Measurements from ENCODE around the gene PI4KB.

The PI4KB gene

DNA sequence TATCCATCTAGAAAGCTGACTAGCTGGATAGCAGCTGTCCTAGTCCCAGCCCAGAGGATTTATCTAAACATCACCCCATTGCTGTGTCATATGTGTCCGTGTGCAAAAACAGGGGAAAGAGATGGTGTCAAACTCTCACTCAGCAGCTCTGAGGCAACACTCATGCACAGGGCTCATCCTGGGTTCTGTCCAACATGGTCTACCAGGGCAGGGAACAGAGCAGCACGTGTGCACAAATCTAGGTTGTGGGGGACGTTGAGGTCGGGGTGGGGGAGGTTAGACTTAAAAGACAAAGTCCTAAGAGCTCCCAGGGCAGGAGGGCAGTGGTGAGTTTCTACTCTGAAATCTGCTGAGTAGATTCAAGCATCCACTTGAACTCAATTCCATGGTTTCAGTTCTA is 16.2 kb downstream of the PI4KB start:
- DNase-seq = no peak

DNA sequence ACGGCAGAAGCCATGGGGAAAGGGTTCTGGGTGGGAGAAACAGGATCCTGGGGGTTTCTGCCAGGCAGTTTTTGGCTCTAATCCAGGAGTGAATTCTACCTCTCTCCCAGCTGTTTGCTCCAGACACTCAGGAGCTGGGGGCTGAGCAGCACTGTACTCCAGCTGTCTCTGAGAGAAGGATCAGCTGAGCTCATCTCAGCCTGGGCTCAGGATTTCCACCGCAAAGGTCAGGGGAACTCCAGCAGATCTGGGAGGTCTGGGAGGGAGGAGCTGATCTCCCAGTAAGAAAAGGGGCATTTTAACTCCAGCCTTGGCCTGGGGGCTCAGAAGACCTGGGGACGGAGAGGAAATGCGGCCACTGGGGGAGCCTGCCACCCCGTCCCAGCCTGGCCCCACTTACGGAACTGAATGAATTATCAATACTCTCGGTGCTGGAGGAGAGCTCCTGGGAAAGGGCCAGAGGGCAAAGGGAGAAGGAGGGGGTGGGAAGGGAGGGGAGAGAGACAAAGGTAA is 17.3 kb downstream of the PI4KB start:
- no peak for DNase-seq

- no peak for DNase-seq
These were observed 32.3 kb downstream of the PI4KB start for GRCh38 chr1:151294742-151295462.

DNA sequence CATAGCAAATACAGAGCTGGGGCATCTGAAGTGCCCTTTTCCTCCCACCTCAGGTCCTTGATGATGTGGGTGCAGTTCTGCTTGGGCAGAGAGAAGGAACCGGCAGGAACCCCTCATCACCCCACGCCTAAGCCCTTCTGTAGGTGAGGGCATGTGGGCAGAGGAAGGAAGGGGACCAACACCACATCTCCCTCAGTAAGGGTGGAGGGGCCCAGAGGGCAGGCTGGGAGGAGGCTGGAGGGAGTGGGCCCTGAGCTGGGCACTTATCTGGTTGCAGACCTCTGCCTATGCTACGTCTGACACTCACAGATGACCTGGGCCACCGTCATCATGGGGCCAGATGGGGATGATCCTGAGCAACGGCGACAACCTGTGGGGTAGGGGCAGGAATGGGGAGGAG is 34.1 kb downstream of the PI4KB start:
- no peak for DNase-seq

GRCh38 chr1:151292207-151293030 is 34.8 kb downstream of the PI4KB start:
- no peak for DNase-seq

DNA sequence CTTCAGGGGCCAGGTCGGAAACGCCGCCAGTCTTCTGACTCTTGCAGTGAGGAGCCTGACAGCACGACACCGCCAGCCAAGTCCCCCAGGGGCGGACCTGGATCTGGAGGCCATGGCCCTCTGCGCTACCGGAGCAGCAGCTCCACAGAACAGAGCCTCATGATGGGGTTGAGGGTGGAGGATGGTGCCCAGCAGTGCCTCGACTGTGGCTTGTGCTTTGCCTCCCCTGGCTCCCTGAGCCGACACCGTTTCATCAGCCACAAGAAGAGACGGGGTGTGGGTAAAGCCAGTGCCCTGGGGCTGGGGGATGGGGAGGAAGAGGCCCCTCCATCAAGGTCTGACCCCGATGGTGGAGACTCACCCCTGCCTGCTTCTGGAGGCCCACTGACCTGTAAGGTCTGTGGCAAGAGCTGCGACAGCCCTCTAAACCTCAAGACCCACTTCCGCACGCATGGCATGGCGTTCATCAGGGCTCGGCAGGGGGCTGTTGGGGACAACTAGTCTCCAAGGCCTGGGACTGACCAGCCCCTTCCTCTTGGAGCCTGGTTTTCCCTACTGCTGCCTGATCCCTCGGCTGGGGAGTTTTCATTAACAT is 36.4 kb downstream of the PI4KB start:
- DNase-seq = no peak

DNA sequence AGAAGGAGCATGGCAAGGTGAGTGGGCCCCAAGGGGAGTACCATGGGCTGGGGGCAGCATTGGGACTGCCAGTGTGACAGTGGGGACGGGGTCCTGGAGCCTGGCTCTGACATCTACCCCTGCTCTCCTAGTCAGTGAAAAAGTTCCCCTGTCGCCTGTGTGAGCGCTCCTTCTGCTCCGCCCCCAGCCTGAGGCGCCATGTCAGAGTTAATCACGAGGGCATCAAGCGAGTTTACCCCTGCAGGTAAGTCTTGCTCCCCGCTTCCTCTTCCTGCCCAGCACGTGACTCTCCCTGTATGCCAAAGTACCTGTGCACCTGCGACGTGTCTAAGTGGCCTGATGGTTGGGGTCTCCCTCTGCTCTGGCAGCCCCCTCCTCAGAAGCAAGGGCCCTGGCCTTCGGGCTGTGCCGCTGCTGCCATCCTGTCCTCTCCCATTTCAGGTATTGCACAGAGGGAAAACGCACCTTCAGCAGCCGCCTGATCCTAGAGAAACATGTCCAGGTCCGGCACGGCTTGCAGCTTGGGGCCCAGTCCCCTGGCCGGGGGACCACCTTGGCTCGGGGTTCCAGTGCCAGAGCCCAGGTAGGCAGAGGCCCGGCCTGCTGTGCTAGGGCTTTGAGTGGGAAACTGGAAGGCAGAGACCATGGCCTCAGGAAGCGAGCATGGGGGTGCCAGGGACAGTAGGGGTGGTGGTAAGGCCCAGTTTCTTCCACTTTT is 37.1 kb downstream of the PI4KB start:
- no peak for DNase-seq

- DNase-seq = no peak
These were observed 37.9 kb downstream of the PI4KB start for GRCh38 chr1:151289080-151289935.

- no peak for DNase-seq
These were observed 38.7 kb downstream of the PI4KB start for GRCh38 chr1:151288502-151288901.

DNA sequence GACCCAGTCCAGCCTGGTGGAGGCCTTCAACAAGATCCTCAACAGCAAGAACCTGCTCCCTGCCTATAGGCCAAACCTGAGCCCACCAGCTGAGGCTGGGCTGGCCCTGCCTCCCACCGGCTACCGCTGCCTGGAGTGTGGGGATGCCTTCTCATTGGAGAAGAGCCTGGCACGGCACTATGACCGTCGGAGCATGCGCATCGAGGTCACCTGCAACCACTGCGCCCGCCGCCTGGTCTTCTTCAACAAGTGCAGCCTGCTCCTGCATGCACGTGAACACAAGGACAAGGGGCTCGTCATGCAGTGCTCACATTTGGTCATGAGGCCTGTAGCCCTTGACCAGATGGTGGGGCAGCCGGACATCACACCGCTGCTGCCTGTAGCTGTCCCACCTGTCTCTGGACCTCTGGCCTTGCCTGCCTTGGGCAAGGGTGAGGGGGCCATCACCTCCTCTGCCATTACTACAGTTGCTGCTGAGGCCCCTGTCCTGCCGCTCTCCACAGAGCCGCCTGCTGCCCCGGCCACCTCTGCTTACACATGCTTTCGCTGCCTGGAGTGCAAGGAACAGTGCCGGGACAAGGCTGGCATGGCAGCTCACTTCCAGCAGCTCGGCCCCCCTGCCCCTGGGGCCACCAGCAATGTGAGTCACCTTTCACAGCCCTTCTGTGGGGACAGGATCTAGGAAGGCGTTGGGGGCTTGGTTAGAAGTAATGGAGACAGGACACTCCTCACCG is 39.3 kb downstream of the PI4KB start:
- no peak for DNase-seq

- DNase-seq = no peak
These were observed 39.9 kb downstream of the PI4KB start for GRCh38 chr1:151287341-151287699.

GRCh38 chr1:151286619-151287340 is 40.4 kb downstream of the PI4KB start:
- DNase-seq = no peak

GRCh38 chr1:151284013-151284577 is 43.1 kb downstream of the PI4KB start:
- no peak for DNase-seq

GRCh38 chr1:151282883-151283725 is 44.1 kb downstream of the PI4KB start:
- DNase-seq = peak; percentile 27

DNA sequence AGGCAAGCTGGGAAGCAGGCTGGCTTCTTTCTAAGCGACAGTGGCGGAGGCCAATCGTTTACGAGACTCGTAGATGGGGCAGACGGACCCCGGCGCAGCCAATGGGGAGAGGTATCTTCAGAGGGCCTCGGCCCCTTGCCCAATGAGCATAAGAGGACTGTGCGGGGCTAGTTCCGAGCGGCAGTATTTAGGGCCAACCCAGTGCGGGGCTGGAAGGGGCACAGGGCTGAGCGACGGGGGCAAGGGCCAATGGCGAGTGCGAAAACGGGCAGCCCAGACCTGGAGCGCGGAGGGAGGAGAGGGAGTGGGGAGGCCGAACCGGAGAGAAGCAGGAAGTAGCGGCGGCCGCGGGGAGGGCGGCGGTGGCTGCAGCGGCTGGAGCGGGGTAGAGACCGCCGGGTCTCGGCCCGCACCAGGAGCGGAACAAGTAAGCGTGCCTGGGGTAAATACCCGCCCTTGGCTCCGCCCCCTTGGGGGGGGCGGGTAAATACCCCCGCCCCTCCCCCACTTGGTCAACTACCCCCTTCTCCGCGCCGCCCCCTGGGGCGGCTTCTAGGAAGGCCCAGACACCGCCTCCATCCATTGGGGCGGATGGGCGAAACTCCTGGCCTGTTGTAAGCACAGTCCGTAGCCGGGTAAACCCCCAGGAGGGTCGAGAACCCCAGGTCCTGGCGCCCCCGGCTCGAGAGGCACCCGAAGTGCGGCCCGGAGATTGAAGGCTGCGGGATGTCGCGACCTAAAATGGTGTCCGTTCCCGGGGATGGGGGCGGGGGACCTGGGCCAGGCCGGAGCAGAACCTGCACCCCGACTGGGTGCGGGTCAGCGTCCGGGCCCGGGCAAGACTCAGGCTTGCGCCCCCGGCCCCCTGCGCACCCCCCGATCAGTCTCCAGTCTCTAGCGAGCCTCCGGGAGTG is 45.0 kb downstream of the PI4KB start, which contains the start of gene ZNF687:
TSS of gene ZNF687 (plus strand) at position 331 of the 914 bp plus-strand sequence. CDS start 3,993 bp downstream, outside the sequence.
- peak; percentile 99 for DNase-seq

DNA sequence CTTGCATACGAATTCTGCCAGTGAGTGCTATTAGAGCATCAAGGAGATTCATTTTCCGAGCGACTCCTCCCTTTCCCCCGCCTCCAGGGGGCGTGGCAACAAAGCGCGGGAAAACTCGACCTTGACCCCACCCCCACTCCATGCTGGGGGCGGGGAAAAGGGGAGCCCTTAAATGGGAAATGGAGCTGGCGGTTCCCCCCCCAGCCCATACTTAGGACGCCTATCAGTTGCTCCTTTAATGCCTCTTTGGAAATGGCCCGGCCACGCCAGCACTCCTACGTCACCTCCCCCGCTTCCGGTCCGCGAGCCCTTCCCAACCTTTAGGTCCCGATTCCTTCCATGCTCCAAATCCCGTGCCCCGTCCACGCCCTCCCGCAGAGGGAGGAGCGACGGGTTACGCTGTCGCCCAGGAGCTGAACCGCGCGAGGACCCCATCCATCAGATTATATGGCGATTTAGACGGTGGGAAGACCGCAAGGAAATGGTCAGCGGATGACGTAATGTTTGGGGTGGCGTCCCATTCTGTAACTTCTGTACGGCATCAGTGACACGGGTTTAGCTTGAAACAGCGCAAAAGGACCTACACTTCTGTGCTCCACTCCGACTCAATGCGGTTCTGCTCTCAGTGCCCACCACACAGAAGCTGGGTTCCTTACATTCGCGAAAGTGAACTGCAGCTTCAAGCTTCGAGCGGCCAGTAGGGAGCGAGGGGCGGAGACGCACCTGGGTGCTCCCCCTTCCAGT is 45.8 kb downstream of the PI4KB start:
- DNase-seq = peak; percentile 94

DNA sequence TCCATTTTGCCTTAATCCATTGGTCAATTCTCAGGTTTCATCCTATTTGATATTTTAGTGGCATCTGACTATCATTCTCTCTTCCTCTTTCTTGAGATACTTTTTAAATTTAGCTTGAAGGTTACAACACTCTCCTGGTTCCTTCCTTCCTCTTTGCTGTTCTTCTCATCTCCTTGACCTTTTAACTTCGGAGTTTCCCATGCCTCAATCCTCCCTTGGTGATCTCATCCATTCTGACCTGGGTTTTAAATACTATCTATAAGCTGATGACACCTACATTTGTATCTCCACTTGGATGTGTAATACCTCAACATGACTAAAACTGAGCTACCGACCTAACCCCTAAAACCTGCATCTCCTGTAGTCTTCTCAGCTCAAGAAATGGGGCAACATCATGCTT is 50.0 kb downstream of the PI4KB start:
- DNase-seq = no peak

All from activated naive CD4-positive, alpha-beta T cell treated with Interleukin-2 at 50 U/mL for 16 hours (primary cell).